Daoy (cell line): ENCODE results near the gene GPR160. TPM values are rescaled to one million over a fixed set of nuclear protein-coding genes. Genes with fewer than 3 reads are reported as not detected.
"Not testable (repeated sequence)": the region's sequence is repeated elsewhere in the genome, so short reads cannot be mapped to it uniquely, and the experiment has no call there.

Experiments
- DNase-seq: peaks from one replicate; pipeline ENCODE4 v3.0.0-alpha.2; 2015; ENCODE audit warnings: low read depth
- total RNA-seq: library from RNA; depleted of rRNA; stranded (reverse); fragments of >200 nt; shearing (Covaris generic); gene quantifications from 2 replicates; pipeline ENCODE4 v1.2.3, GENCODE V29; 2014; rRNA removed

GPR160 gene
- 5.8 and 6.3 TPM in 2 replicates for total RNA-seq

- DNase-seq, result peak; percentile 80
These were observed at the start of gene GPR160 for GRCh38 chr3:170037463-170038433. TSS of gene GPR160 (plus strand) at chr3:170037995. CDS start at chr3:170083973, 45,978 bp downstream.

- DNase-seq, result no peak
These were observed 47.4 kb upstream of the GPR160 start for GRCh38 chr3:169990431-169990830.

GRCh38 chr3:169992156-169992555, 45.6 kb upstream of the GPR160 start:
- no peak for DNase-seq

GRCh38 chr3:169992781-169993180, 45.0 kb upstream of the GPR160 start:
- no peak for DNase-seq

GRCh38 chr3:169993761-169994160, 44.0 kb upstream of the GPR160 start:
- DNase-seq, result no peak

- DNase-seq, result no peak
These were observed 41.7 kb upstream of the GPR160 start for GRCh38 chr3:169996063-169996462.

- no peak for DNase-seq
These were observed 39.1 kb upstream of the GPR160 start for GRCh38 chr3:169998668-169999131.

- no peak for DNase-seq
These were observed 38.4 kb upstream of the GPR160 start for GRCh38 chr3:169999433-169999832.

- no peak for DNase-seq
These were observed 37.7 kb upstream of the GPR160 start for GRCh38 chr3:170000051-170000450.

- no peak for DNase-seq
These were observed 35.6 kb upstream of the GPR160 start for GRCh38 chr3:170002231-170002630.

- no peak for DNase-seq
These were observed 34.9 kb upstream of the GPR160 start for GRCh38 chr3:170002879-170003278.

- DNase-seq, result no peak
These were observed 33.9 kb upstream of the GPR160 start for GRCh38 chr3:170003881-170004356.

- DNase-seq, result peak; percentile 34
These were observed 30.6 kb upstream of the GPR160 start for GRCh38 chr3:170007031-170007663.

- DNase-seq, result no peak
These were observed 27.3 kb upstream of the GPR160 start for GRCh38 chr3:170010498-170010897.

- DNase-seq, result no peak
These were observed 25.0 kb upstream of the GPR160 start for GRCh38 chr3:170012683-170013400.

- DNase-seq, result no peak
These were observed 21.7 kb upstream of the GPR160 start for GRCh38 chr3:170016057-170016456.

GRCh38 chr3:170019306-170019705, 18.5 kb upstream of the GPR160 start:
- DNase-seq, result not testable (repeated sequence)

- no peak for DNase-seq
These were observed 16.7 kb upstream of the GPR160 start for GRCh38 chr3:170021083-170021482.

GRCh38 chr3:170022336-170022735, 15.5 kb upstream of the GPR160 start:
- no peak for DNase-seq

GRCh38 chr3:170023165-170023564, 14.6 kb upstream of the GPR160 start:
- no peak for DNase-seq

- no peak for DNase-seq
These were observed 13.2 kb upstream of the GPR160 start for GRCh38 chr3:170024581-170024980.
